Activated naive CD8-positive, alpha-beta T cell treated with anti-CD3 and anti-CD28 coated beads, Interleukin-2, amount 50 U/mL, for 24 hours (primary cell): ENCODE results near the gene ZFR2.

Experiments used
- ATAC-seq: fragments of 150-1000 bp; cut with Tn5 transposase; one replicate; pipeline ENCODE4 v1.10.0; 2021
- DNase-seq: peaks from one replicate; pipeline ENCODE4 v3.0.0; 2021
- H3K27ac Mint-ChIP-seq: one replicate; pipeline ENCODE4 v1.8.0; 2021; ENCODE audit warnings: mild to moderate bottlenecking, mixed read lengths
- H3K27me3 Mint-ChIP-seq: one replicate; pipeline ENCODE4 v1.8.0; 2021; ENCODE audit warnings: mixed read lengths
- H3K36me3 Mint-ChIP-seq: one replicate; pipeline ENCODE4 v1.8.0; 2021; ENCODE audit warnings: low read depth, mixed read lengths
- H3K4me1 Mint-ChIP-seq: one replicate; pipeline ENCODE4 v1.8.0; 2021; ENCODE audit warnings: mixed read lengths
- H3K4me3 Mint-ChIP-seq: one replicate; pipeline ENCODE4 v1.8.0; 2021; ENCODE audit warnings: mild to moderate bottlenecking, moderate library complexity, mixed read lengths
- H3K9me3 Mint-ChIP-seq: one replicate; pipeline ENCODE4 v1.8.0; 2021; ENCODE audit warnings: mixed read lengths

ZFR2 gene

GRCh38 chr19:3807574-3808354 lies 61.1 kb downstream of the ZFR2 start:
- Mint-ChIP-seq H3K9me3 (no peaks in the 10 kb centered on the region), H3K27ac (no peak overlapping the region), H3K4me3 (no peak overlapping the region), H3K36me3 (peaks cover 2% of the 10 kb centered on the region), H3K4me1 (peaks cover 34% of the 10 kb centered on the region), H3K27me3 (peaks cover 3% of the 10 kb centered on the region)
- no peak for ATAC-seq
- no peak for DNase-seq

DNA sequence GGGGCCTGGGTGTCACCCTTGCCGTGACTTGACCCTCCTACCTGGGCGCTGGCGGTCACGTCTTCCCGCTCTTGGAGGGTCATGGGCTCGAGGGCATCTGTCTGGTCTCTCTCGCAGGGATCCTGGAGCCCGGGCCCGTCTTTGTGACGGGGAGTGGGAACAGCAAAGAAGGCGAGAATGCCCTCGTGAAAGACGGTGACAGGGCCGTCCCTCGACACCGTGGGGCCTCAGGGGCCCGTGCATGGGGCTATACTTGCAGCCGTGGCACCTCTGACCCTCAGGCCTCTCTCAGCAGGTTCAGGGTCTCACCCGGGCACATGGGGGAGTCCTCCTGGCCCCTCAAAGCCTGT lies 61.7 kb downstream of the ZFR2 start:
- H3K27ac Mint-ChIP-seq: no peak overlapping the region
- peaks cover 30% of the 10 kb centered on the region for H3K4me1 Mint-ChIP-seq
- ATAC-seq (no peak), DNase-seq (no peak)
- no peak overlapping the region for H3K4me3 Mint-ChIP-seq
- H3K36me3 Mint-ChIP-seq: no peaks in the 10 kb centered on the region
- H3K9me3 Mint-ChIP-seq: no peaks in the 10 kb centered on the region
- peaks cover 5% of the 10 kb centered on the region for H3K27me3 Mint-ChIP-seq

GRCh38 chr19:3805859-3806258 lies 63.0 kb downstream of the ZFR2 start:
- Mint-ChIP-seq H3K27ac (no peak overlapping the region), H3K36me3 (no peaks in the 10 kb centered on the region), H3K27me3 (peaks cover 6% of the 10 kb centered on the region), H3K4me3 (no peak overlapping the region), H3K9me3 (no peaks in the 10 kb centered on the region), H3K4me1 (peaks cover 30% of the 10 kb centered on the region)
- DNase-seq (no peak), ATAC-seq (no peak)

GRCh38 chr19:3804429-3804828 lies 64.4 kb downstream of the ZFR2 start:
- no peak for DNase-seq
- Mint-ChIP-seq H3K4me3 (no peak overlapping the region), H3K27me3 (peaks cover 6% of the 10 kb centered on the region), H3K9me3 (no peaks in the 10 kb centered on the region), H3K36me3 (no peaks in the 10 kb centered on the region), H3K27ac (no peak overlapping the region), H3K4me1 (peaks cover 24% of the 10 kb centered on the region)
- ATAC-seq: no peak

GRCh38 chr19:3803986-3804385 lies 64.9 kb downstream of the ZFR2 start:
- Mint-ChIP-seq H3K9me3 (no peaks in the 10 kb centered on the region), H3K4me3 (no peak overlapping the region), H3K27me3 (peaks cover 8% of the 10 kb centered on the region), H3K27ac (no peak overlapping the region), H3K4me1 (peaks cover 28% of the 10 kb centered on the region), H3K36me3 (no peaks in the 10 kb centered on the region)
- DNase-seq (no peak), ATAC-seq (no peak)

GRCh38 chr19:3803114-3803888 lies 65.5 kb downstream of the ZFR2 start:
- Mint-ChIP-seq H3K27me3 (peaks cover 8% of the 10 kb centered on the region), H3K9me3 (no peaks in the 10 kb centered on the region), H3K4me3 (no peak overlapping the region), H3K36me3 (no peaks in the 10 kb centered on the region), H3K4me1 (peaks cover 31% of the 10 kb centered on the region), H3K27ac (peak overlapping the region; percentile 29)
- DNase-seq (no peak), ATAC-seq (no peak)

DNA sequence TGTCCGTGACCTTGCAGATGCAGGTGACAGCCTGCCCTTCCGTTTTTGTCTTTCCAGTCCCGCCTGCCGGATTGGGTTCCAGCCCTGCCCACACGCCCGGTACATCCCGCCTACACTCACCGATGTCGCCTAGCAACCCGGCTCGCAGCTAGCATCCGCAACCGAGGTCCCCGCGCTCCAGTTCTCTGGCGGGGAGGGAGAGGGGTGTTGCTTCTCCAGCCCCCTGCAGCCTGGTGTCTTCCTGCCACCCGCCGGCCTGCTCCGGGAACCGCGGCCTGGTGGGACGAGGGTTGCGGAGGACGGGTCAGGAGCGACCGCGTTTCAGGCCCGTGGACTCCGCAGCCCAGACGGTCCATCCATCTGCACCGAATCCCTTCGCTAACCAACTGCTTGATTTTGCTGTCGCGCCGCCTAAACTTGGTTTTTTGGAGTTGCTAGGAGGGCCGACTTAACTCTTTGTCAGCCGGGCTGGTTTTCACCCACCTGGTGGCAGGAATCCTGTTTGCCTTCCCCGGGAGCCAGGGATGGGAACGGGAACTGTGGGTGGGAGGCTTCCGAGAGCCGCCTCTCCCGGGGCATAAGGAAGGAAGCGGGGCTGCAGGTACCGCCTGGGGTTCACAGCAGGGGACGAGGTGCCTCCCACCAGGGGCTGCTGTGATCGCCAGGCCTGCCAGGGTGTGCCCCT lies 67.3 kb downstream of the ZFR2 start:
- H3K4me1 Mint-ChIP-seq: peaks cover 34% of the 10 kb centered on the region
- H3K9me3 Mint-ChIP-seq: peaks cover 5% of the 10 kb centered on the region
- peak overlapping the region; percentile 45 for H3K4me3 Mint-ChIP-seq
- no peak overlapping the region for H3K27ac Mint-ChIP-seq
- ATAC-seq (peak; percentile 18), DNase-seq (peak; percentile 66)
- H3K36me3 Mint-ChIP-seq: peaks cover 8% of the 10 kb centered on the region
- H3K27me3 Mint-ChIP-seq: peaks cover 8% of the 10 kb centered on the region

DNA sequence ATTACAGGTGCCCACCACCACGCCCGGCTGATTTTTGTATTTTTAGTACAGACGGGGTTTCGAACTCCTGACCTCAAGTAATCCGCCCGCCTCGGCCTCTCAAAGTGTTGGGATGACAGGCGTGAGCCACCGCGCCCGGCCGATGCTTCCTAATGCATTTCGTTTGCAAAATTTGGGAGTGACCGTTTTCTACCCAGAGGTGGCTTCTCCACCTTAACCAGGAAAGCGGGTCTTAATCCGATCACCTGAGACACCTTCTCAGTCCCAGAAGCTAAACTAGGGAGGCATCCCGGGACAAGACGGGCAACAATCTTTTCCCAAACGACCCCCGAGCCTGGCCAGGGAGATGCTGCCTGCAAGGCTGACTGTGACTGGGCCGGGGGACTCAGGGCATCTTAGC lies 67.8 kb downstream of the ZFR2 start:
- peak overlapping the region; percentile 45 for H3K4me3 Mint-ChIP-seq

DNA sequence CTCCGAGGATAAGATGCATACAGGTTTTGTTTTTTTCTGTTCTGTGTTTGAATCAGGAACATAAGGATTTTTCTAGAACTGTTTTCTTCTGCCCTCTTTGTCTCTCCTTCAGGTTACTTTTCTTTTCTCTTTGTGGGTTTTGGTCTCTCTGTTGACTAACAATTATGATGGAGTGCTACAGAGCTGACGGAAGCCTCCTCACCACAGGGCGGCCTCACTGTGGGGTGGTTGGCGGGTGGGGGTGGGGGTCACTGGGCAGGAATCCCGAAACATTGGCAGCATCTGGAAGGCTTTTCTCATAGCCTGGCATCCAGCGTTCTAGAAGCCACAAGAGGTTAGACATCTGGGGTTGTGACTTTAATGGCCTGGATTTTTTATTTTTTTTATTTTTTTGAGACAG lies 70.7 kb downstream of the ZFR2 start:
- peaks cover 6% of the 10 kb centered on the region for H3K9me3 Mint-ChIP-seq
- H3K27me3 Mint-ChIP-seq: peaks cover 8% of the 10 kb centered on the region
- H3K27ac Mint-ChIP-seq: peak overlapping the region; percentile 50
- peaks cover 28% of the 10 kb centered on the region for H3K4me1 Mint-ChIP-seq
- H3K36me3 Mint-ChIP-seq: peaks cover 10% of the 10 kb centered on the region
- no peak overlapping the region for H3K4me3 Mint-ChIP-seq
- DNase-seq (peak; percentile 25), ATAC-seq (peak; percentile 53)

More for the DNA sequence above, 67.8 kb downstream of the ZFR2 start:
- Mint-ChIP-seq H3K36me3 (peaks cover 10% of the 10 kb centered on the region), H3K27me3 (peaks cover 8% of the 10 kb centered on the region), H3K9me3 (peaks cover 6% of the 10 kb centered on the region), H3K27ac (no peak overlapping the region), H3K4me1 (peaks cover 33% of the 10 kb centered on the region)
- no peak for DNase-seq
- ATAC-seq: no peak

DNA sequence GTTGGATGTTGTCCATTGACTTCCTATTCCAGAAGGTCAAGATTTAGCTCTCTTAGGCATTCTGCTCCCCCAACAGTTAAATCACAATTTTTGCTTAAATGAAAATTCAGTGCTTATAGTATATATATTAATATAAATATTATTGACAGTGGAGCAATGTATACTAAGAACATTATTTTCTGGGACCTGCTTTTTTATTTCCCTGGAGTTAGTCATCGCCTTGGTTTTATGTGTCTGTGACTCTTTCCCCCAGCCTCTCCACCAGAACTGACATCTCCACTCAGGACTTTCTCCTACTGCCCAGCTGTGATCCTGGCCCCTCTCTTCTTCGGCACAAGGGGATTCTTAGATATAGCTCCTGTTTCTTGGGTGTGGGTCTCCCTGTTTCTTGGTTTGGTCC lies 72.5 kb downstream of the ZFR2 start:
- peaks cover 3% of the 10 kb centered on the region for H3K27me3 Mint-ChIP-seq
- H3K27ac Mint-ChIP-seq: no peak overlapping the region
- no peak for DNase-seq
- peaks cover 22% of the 10 kb centered on the region for H3K4me1 Mint-ChIP-seq
- H3K9me3 Mint-ChIP-seq: peaks cover 6% of the 10 kb centered on the region
- ATAC-seq: no peak
- peaks cover 10% of the 10 kb centered on the region for H3K36me3 Mint-ChIP-seq
- H3K4me3 Mint-ChIP-seq: no peak overlapping the region

DNA sequence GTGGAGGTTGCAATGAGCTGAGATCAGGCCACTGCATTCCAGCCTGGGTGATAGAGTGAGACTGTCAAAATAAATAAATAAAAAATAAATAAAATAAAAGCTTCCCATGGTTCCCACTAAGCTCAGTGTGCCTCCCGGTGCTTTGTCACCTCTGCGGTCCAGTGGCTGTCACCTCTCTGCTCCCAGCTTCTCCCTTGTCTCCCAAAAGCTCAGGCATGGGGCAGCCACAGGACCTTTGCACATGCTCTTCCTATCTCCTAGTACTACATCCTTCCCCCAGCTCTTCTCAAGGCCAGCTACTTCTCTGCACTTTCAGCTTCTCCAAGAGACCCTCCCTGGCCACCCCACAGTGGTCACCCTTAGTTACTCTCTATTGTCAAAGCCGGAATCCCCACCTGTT lies 75.0 kb downstream of the ZFR2 start:
- no peak overlapping the region for H3K4me3 Mint-ChIP-seq
- peaks cover 10% of the 10 kb centered on the region for H3K36me3 Mint-ChIP-seq
- no peaks in the 10 kb centered on the region for H3K27me3 Mint-ChIP-seq
- H3K9me3 Mint-ChIP-seq: peaks cover 10% of the 10 kb centered on the region
- H3K4me1 Mint-ChIP-seq: peaks cover 21% of the 10 kb centered on the region
- ATAC-seq: no peak
- DNase-seq: no peak
- H3K27ac Mint-ChIP-seq: no peak overlapping the region

DNA sequence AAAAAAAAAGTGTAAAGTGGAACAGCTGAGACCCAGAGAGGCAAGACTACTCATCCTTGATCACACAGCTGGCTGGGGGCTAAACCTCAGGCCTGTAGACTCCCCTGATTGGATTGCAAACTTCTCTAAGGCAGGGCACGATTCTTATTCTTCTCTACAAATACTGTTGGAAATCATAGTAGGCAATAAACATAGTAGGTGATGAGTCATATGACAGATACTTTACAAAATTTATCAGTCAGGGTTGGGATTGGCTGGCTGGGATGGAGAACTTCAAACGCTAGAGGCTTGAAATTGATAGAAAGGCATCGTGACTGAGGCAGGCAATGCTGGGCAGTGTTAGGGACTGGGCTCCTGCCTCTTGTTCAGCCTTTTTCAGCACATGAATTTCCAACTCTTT lies 76.7 kb downstream of the ZFR2 start:
- H3K27me3 Mint-ChIP-seq: no peaks in the 10 kb centered on the region
- no peak overlapping the region for H3K27ac Mint-ChIP-seq
- no peak overlapping the region for H3K4me3 Mint-ChIP-seq
- H3K9me3 Mint-ChIP-seq: peaks cover 10% of the 10 kb centered on the region
- no peak for ATAC-seq
- H3K36me3 Mint-ChIP-seq: peaks cover 5% of the 10 kb centered on the region
- H3K4me1 Mint-ChIP-seq: peaks cover 15% of the 10 kb centered on the region
- no peak for DNase-seq

DNA sequence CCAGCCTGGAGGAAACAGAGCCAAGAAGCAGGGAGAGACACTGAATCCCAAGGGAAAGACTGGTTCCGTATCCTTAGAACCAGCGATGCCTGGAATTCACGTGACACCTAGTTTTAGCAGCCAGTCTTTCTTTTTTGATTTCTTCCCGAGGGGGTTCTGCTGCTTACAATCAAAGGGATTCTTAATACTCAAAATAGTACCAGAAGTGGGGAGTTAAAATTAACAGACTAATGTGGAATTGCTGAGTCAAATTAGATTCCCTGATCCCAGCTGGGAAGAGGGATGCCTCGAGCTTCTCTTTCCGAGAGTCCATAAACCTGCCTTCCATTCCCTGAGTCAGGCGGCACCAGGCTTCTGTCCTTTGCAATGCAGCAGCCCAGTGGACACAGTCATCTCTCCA lies 77.9 kb downstream of the ZFR2 start:
- DNase-seq: no peak
- Mint-ChIP-seq H3K36me3 (no peaks in the 10 kb centered on the region), H3K9me3 (peaks cover 4% of the 10 kb centered on the region), H3K27me3 (no peaks in the 10 kb centered on the region), H3K4me3 (no peak overlapping the region), H3K4me1 (peaks cover 19% of the 10 kb centered on the region), H3K27ac (no peak overlapping the region)
- no peak for ATAC-seq

DNA sequence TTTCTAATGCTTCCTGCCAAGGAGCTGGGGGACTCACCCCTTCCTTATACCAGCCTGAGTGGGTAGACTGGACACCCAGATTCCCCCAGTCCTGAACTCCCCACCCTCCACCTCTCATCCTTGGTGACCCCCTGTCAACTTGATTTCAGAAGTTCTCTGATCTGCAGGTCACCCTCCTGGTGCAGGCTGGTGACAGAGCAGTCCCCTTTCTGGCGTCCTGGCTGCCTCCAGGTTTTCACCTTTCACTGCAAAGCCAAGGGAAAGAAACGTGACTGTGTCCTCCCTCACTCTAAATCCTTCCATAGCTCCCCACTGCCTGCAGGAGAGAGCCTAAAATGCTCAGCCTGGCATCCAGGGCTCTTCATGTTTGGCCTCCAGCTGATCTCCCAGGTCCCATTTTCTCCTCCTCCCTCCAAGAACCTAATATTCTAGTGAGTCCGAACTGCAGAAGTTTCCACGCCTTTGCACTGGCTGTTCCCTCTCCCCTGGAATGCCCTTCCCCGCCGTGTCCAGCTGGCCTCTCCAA lies 78.6 kb downstream of the ZFR2 start:
- no peak overlapping the region for H3K27ac Mint-ChIP-seq
- no peaks in the 10 kb centered on the region for H3K27me3 Mint-ChIP-seq
- peaks cover 4% of the 10 kb centered on the region for H3K9me3 Mint-ChIP-seq
- H3K36me3 Mint-ChIP-seq: no peaks in the 10 kb centered on the region
- ATAC-seq: no peak
- no peak for DNase-seq
- peaks cover 22% of the 10 kb centered on the region for H3K4me1 Mint-ChIP-seq
- H3K4me3 Mint-ChIP-seq: no peak overlapping the region
